Measurements from ENCODE around the gene HOXA7. TPM values are rescaled to one million over a fixed set of nuclear protein-coding genes. Genes with fewer than 3 reads are reported as not detected.

HOXA7 gene
- total RNA-seq, 1 donor = 3.6 TPM

DNA sequence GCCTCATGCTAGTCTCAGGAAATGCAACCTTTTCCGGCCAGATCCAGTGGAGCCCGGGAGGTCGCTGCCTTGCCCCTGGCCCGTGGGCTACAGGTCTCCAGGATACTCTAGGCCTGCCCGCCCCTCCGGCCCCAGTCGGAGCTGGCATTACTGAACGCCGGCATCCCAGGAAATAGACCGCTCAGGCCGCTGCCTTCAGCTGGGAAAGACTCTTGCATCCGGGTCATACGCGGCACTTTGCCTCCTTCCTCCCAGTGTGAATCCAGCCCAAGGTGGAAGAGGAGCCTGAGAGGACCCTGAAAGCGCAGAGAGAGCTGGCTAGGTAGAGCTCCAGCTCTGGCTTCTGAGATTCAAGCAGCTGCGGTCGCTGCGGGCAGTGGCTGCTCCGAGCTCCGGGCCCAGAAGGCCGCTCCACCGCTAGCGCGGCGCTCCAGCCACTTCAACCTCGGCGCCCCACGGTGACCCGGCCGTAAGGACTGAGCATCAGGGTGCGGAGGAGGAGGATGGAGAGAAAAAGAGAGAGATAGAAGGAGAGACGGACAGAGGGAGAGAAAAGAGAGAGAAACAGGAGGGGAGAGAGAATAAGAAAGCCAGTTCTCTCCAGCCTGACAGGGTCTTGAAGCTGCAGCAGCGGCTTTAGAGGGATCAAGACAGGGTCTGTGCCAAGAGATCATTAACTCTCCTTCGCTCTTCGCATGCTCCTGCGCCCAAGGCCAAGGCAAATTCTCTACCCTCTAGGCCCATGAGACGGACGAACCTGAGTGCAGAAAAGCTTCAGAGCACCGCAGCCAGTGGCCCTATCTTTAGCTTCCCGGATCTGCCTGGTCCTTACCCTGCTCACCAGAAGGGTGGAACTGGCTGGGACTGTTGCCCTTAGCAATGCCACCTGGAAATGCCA lies 19.4 kb upstream of the HOXA7 start:
- Histone ChIP-seq H4K20me1 (ENCODE audit: insufficient read depth, low read length) (peaks cover 7% of the 10 kb centered on the region), H3K4me2 (ENCODE audit: insufficient read depth, low read length) (peak overlapping the region; percentile 99), H3K79me2 (ENCODE audit: insufficient read depth, low read length) (peaks cover 98% of the 10 kb centered on the region), H3K36me3 (ENCODE audit: insufficient read depth, low read length) (peaks cover 12% of the 10 kb centered on the region), H2AFZ (ENCODE audit: low read length) (peak overlapping the region; percentile 49), H3K27me3 (ENCODE audit: insufficient read depth, low read length) (no peaks in the 10 kb centered on the region), H3K27ac (ENCODE audit: low read depth, low read length) (peak overlapping the region; percentile 76), H3K9me3 (ENCODE audit: low read depth, low read length) (no peaks in the 10 kb centered on the region), H3K4me3 (ENCODE audit: insufficient read depth, low read length) (peak overlapping the region; percentile 75), H3K4me1 (ENCODE audit: insufficient read depth, low read length) (peaks cover 50% of the 10 kb centered on the region)
- no peak for DNase-seq (ENCODE audit: insufficient read length, low spot score, missing footprints)
- TF ChIP-seq, protein P1, sequence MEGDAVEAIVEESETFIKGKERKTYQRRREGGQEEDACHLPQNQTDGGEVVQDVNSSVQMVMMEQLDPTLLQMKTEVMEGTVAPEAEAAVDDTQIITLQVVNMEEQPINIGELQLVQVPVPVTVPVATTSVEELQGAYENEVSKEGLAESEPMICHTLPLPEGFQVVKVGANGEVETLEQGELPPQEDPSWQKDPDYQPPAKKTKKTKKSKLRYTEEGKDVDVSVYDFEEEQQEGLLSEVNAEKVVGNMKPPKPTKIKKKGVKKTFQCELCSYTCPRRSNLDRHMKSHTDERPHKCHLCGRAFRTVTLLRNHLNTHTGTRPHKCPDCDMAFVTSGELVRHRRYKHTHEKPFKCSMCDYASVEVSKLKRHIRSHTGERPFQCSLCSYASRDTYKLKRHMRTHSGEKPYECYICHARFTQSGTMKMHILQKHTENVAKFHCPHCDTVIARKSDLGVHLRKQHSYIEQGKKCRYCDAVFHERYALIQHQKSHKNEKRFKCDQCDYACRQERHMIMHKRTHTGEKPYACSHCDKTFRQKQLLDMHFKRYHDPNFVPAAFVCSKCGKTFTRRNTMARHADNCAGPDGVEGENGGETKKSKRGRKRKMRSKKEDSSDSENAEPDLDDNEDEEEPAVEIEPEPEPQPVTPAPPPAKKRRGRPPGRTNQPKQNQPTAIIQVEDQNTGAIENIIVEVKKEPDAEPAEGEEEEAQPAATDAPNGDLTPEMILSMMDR (IDR thresholded peaks at IDR 0.05; ENCODE audit: extremely low read depth, low read depth, low read length) = no peak

DNA sequence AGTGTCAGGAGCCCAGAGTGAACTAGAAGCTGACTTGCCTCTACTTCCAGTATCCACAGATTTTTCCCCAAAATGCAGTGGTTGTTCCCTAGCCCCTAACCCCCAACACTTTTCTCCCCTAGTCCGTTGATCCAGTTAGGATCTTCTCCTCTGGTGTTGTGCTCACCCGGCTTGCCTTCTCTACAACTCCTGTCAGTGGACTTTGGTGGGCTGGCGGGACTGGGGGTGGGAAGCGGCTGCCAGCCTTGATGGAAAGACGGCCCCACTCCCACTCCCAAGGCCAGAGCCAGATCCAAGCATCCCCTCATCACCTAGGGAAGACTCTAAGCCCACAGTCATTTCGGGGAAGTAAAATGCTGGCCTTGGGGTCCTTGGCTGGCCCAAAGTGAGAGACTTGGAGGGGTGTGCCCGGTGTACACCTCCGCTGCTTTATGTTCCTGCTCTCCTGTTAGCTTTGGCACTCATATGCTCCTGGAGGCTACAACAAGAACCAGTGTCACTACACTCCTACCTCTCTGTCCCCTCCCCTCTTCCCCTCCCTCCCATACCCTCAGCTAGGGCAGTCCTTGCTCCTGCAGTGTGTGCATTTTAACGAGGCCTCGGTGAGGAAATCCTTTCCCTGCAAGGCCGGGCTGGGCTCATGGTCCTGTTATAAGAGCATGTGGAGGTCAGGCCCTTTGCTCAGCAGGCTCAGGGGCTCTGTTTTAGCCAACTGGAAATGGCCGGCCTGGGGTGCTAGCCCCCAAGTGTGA lies 18.6 kb upstream of the HOXA7 start:
- Histone ChIP-seq H3K36me3 (ENCODE audit: insufficient read depth, low read length) (peaks cover 12% of the 10 kb centered on the region), H3K4me3 (ENCODE audit: insufficient read depth, low read length) (peak overlapping the region; percentile 75), H3K9me3 (ENCODE audit: low read depth, low read length) (no peaks in the 10 kb centered on the region), H3K4me1 (ENCODE audit: insufficient read depth, low read length) (peaks cover 43% of the 10 kb centered on the region), H3K4me2 (ENCODE audit: insufficient read depth, low read length) (peak overlapping the region; percentile 99), H3K79me2 (ENCODE audit: insufficient read depth, low read length) (peaks cover 98% of the 10 kb centered on the region), H3K27me3 (ENCODE audit: insufficient read depth, low read length) (no peaks in the 10 kb centered on the region), H4K20me1 (ENCODE audit: insufficient read depth, low read length) (peaks cover 7% of the 10 kb centered on the region), H3K27ac (ENCODE audit: low read depth, low read length) (peak overlapping the region; percentile 76), H2AFZ (ENCODE audit: low read length) (no peak overlapping the region)
- TF ChIP-seq, protein P1 (IDR thresholded peaks at IDR 0.05; ENCODE audit: extremely low read depth, low read depth, low read length) = no peak
- no peak for DNase-seq (ENCODE audit: insufficient read length, low spot score, missing footprints)

DNA sequence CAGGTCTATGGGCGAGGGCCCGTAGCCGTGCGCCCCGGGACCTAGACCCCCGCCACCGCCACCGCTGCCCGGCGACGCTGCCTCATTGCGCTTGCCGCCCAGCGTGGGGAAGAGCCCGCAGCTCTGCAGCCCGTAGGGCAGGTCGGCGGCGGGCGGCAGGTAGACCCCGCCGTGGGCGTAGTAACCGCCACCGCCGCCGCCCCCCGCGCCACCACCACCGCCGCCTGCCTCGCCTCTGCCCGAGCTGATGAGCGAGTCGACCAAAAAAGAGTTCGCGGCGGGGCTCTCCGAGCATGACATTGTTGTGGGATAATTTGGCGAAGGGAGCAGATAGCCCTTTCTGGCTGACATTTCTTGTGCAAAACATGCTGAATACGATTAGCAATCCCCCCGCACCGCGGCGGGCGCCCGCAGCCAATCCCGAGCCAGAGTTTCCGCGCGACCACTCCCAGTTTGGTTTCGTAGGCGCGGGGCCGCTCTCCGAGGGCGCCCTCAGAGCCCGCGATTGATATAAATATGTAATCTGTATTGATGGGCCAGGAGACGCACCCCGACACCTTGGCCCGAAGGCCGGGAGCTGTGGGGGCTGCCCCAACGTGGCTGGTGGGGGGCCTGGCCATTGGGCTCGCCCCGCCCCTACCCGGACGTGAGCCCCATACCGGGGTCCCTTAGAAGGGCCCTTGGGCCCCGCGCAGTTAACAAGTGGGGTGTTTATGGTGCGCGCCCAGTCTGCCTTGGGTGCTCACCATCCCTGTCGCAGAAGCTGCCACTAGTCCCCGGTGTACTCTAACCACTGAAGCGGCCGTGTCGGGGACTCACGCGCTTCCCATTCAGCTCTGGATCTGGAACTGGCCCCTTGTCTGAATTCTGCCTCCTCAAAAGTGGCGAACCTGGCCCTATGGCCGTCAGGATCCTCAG lies 17.7 kb upstream of the HOXA7 start, which contains the start of gene HOXA10:
Gene HOXA10, minus strand, starts transcription at position 365 of the 918 bp plus-strand sequence. Its CDS starts 14 bp downstream, at position 351.
- peaks cover 41% of the 10 kb centered on the region for H3K4me1 ChIP-seq (ENCODE audit: insufficient read depth, low read length)
- peak within 1 kb of the TSS; percentile 17 for H2AFZ ChIP-seq (ENCODE audit: low read length)
- H3K9me3 ChIP-seq (ENCODE audit: low read depth, low read length) = no peaks in the 10 kb centered on the region
- H3K27ac ChIP-seq (ENCODE audit: low read depth, low read length) = peak within 1 kb of the TSS; percentile 76
- peak within 1 kb of the TSS; percentile 75 for H3K4me3 ChIP-seq (ENCODE audit: insufficient read depth, low read length)
- H3K27me3 ChIP-seq (ENCODE audit: insufficient read depth, low read length) = no peaks in the 10 kb centered on the region
- H3K36me3 ChIP-seq (ENCODE audit: insufficient read depth, low read length) = peaks cover 12% of the 10 kb centered on the region
- peak within 1 kb of the TSS; percentile 99 for H3K4me2 ChIP-seq (ENCODE audit: insufficient read depth, low read length)
- peaks cover 100% of the 10 kb centered on the region for H3K79me2 ChIP-seq (ENCODE audit: insufficient read depth, low read length)
- peaks cover 7% of the 10 kb centered on the region for H4K20me1 ChIP-seq (ENCODE audit: insufficient read depth, low read length)
- peak; percentile 90 for DNase-seq (ENCODE audit: insufficient read length, low spot score, missing footprints)
- TF ChIP-seq, protein P1 (IDR thresholded peaks at IDR 0.05; ENCODE audit: extremely low read depth, low read depth, low read length) = no peak
